Astrocyte of the spinal cord (primary cell): ENCODE results near the gene EDEM3.
"Not testable (repeated sequence)": the region's sequence is repeated elsewhere in the genome, so short reads cannot be mapped to it uniquely, and the experiment has no call there.

Source experiments
- DNase-seq: peaks from one replicate; pipeline ENCODE4 v3.0.0; 2011; ENCODE audit warnings: low read depth, low spot score
- H3K4me3 ChIP-seq: 2 replicates; pipeline ENCODE4 v1.5.1; 2011; ENCODE audit warnings: low read depth, mild to moderate bottlenecking, low read length, moderate library complexity
- CTCF ChIP-seq: IDR thresholded peaks from 2 replicates; pipeline ENCODE4 v1.5.1; 2012; ENCODE audit warnings: low read depth, mild to moderate bottlenecking, low read length, inconsistent platforms
- in situ Hi-C: cut with HindIII; loops from 2 replicates; pipeline ENCODE4 v1.10.0; 2017; ENCODE audit warnings: low sequenced_read_pairs

Gene EDEM3

DNA sequence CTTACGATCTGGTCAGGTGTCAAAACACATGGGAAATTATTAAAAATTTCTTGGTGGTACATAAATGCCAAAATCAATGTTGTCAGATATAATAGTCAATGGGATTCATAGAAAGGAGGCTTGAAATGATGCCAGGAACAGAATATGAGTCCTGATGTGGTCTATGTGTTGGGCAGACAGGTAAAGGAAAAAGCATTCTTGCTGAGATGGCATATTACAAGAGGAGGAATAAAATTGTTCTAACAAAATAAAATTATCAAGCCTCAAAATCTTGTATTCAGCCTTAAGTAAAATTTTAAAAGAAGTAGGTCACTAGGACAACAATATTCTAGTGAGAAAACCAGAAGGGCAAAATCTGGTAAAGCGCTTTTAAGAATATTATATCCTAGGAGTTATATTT, 30.9 kb upstream of the EDEM3 start:
- no peak for TF ChIP-seq CTCF
- DNase-seq, result no peak
- in situ Hi-C loops, result no loop called here
- no peak overlapping the region for H3K4me3 ChIP-seq

GRCh38 chr1:184783723-184784122, 29.1 kb upstream of the EDEM3 start:
- H3K4me3 ChIP-seq, DNase-seq, in situ Hi-C loops: not testable (repeated sequence)

DNA sequence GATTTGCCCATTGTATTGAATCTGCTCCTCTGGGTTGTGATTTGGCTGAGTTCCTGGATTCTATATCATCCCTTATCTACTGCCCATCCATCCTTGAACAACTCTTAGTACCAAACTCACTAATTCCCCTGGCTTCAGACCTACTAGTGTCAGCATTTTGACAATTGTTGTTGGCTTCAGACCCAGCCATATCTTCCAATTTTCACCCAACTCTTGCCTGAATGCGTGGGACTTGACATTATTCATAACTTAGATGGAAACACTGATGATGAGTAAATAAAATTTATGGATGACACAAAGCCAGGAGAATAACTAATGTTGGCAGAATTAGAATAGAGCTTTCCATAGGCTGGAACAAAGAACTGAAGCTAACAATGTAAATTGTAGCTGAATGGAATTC, 27.3 kb upstream of the EDEM3 start:
- H3K4me3 ChIP-seq, result no peak overlapping the region
- TF ChIP-seq CTCF, result no peak
- DNase-seq, result no peak
- in situ Hi-C loops, result no loop called here

GRCh38 chr1:184775885-184776284, 21.2 kb upstream of the EDEM3 start:
- in situ Hi-C loops, result no loop called here
- DNase-seq, result no peak
- TF ChIP-seq CTCF, result no peak
- no peak overlapping the region for H3K4me3 ChIP-seq

DNA sequence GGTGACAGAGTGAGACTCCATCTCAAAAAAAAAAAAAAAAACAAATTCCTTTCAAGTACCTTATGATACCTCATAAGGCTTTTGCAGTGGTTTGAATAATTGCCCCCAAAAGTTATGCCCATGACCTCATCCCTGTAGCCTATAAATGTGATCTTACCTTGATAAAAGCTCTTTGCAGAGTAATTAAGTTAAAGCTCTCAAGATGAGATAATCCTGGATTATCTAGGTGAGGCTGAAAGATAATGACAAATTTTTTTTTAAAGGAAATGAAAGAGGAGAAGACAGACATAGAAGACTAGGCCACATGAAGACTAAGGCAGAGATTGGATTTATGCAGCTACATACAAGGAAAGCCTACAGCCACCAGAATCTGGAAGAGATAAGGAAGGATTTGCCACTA, 20.7 kb upstream of the EDEM3 start:
- TF ChIP-seq CTCF, result no peak
- in situ Hi-C loops, result no loop called here
- DNase-seq, result no peak
- H3K4me3 ChIP-seq, result no peak overlapping the region

GRCh38 chr1:184773762-184774320, 19.2 kb upstream of the EDEM3 start:
- TF ChIP-seq CTCF, result no peak
- in situ Hi-C loops, result no loop called here
- no peak overlapping the region for H3K4me3 ChIP-seq
- DNase-seq, result no peak

GRCh38 chr1:184771190-184771691, 16.6 kb upstream of the EDEM3 start:
- in situ Hi-C loops, result no loop called here
- no peak for DNase-seq
- no peak for TF ChIP-seq CTCF
- H3K4me3 ChIP-seq, result no peak overlapping the region
